ENCODE measurements around the gene PRM1. TPM values are rescaled to one million over a fixed set of nuclear protein-coding genes. Genes with fewer than 3 reads are reported as not detected.

PRM1 gene
- total RNA-seq, 2 donors from 2014 or later: not detected

GRCh38 chr16:11254913-11255736 lies 26.0 kb downstream of the PRM1 start:
- Histone ChIP-seq H3K27me3 (ENCODE audit: control insufficient read depth, insufficient read depth, low read length, poor library complexity, severe bottlenecking) (no peaks in the 10 kb centered on the region), H3K4me1 (ENCODE audit: control insufficient read depth, insufficient read depth, low read length) (no peaks in the 10 kb centered on the region), H3K9ac (ENCODE audit: extremely low read depth, low read length, poor library complexity, severe bottlenecking) (peak overlapping the region; percentile 67), H3K36me3 (ENCODE audit: control insufficient read depth, insufficient read depth, low read length) (no peaks in the 10 kb centered on the region), H3K4me3 (ENCODE audit: low read length) (peak overlapping the region; percentile 77), H3K9me3 (ENCODE audit: control insufficient read depth, low read length) (no peaks in the 10 kb centered on the region), H3K27ac (ENCODE audit: low read depth, low read length) (no peak overlapping the region)
- Mint-ChIP-seq H3K4me1 (peaks cover 4% of the 10 kb centered on the region), H3K27me3 (ENCODE audit: insufficient read depth) (peaks cover 4% of the 10 kb centered on the region), H3K36me3 (ENCODE audit: low read depth) (no peaks in the 10 kb centered on the region), H3K4me3 (peak overlapping the region; percentile 81), H3K27ac (no peak overlapping the region), H3K9me3 (no peaks in the 10 kb centered on the region)
- TF ChIP-seq CTCF (conservative IDR thresholded peaks at IDR 0.05): no peak
- peak; percentile 58 for DNase-seq
- 1% methylated on average over 40 to 105 of the region's 105 CpGs for WGBS, 2 experiments (ENCODE audit: insufficient coverage in 1 of 2, insufficient read length in 1 of 2)

- Histone ChIP-seq H3K9ac (ENCODE audit: extremely low read depth, low read length, poor library complexity, severe bottlenecking) (no peak overlapping the region), H3K4me1 (ENCODE audit: control insufficient read depth, insufficient read depth, low read length) (no peaks in the 10 kb centered on the region), H3K36me3 (ENCODE audit: control insufficient read depth, insufficient read depth, low read length) (no peaks in the 10 kb centered on the region), H3K4me3 (ENCODE audit: low read length) (peak overlapping the region; percentile 77), H3K27me3 (ENCODE audit: control insufficient read depth, insufficient read depth, low read length, poor library complexity, severe bottlenecking) (no peaks in the 10 kb centered on the region), H3K27ac (ENCODE audit: low read depth, low read length) (no peak overlapping the region), H3K9me3 (ENCODE audit: control insufficient read depth, low read length) (no peaks in the 10 kb centered on the region)
- no peaks in the 10 kb centered on the region for H3K9me3 Mint-ChIP-seq
- 50 to 57% methylated on average over 12 to 28 of the region's 29 CpGs for WGBS, 2 experiments (ENCODE audit: insufficient coverage in 1 of 2, insufficient read length in 1 of 2)
- H3K36me3 Mint-ChIP-seq (ENCODE audit: low read depth): no peaks in the 10 kb centered on the region
- peaks cover 4% of the 10 kb centered on the region for H3K4me1 Mint-ChIP-seq
- no peak for TF ChIP-seq CTCF (conservative IDR thresholded peaks at IDR 0.05)
- H3K27ac Mint-ChIP-seq: no peak overlapping the region
- H3K27me3 Mint-ChIP-seq (ENCODE audit: insufficient read depth): peaks cover 3% of the 10 kb centered on the region
- DNase-seq: peak; percentile 63
- peak overlapping the region; percentile 81 for H3K4me3 Mint-ChIP-seq
Observed at GRCh38 chr16:11253995-11254912, 26.9 kb downstream of the PRM1 start.
